K562 (cell line): ENCODE measurements around the gene NDUFS8. TPM values are rescaled to one million over a fixed set of nuclear protein-coding genes. Genes with fewer than 3 reads are reported as not detected.
A peak's percentile ranks its signal among the peaks of the same experiment; 100 is the strongest.

ENCODE experiments used
- ATAC-seq: fragments of 200-7000 bp; cut with Tn5 transposase; 3 replicates; pipeline ENCODE4 v1.9.1; 2020; ENCODE audit warnings: moderate library complexity
- BruUV-seq: library from RNA; stranded (reverse); fragments of 400-500 nt; replicated peaks from 2 replicates; lab custom pipeline; 2021; lab: Mats Ljungman, UMichigan
- CTCF ChIA-PET: fragments of 300-600 bp; formaldehyde crosslinking; extraction: SDS; loops from one replicate; lab custom pipeline; 2021; ENCODE audit warnings: low intra/inter-chr PET ratio; lab: Yijun Ruan, JAX
- POLR2A ChIA-PET: fragments of 300-600, 350-650 bp; sonication (Branson Sonifier 250); formaldehyde crosslinking; extraction: SDS; loops from one replicate; lab custom pipeline; 2021; ENCODE audit warnings: antibody characterized with exemption, inconsistent platforms; lab: Yijun Ruan, JAX
- DNase-seq, 4 experiments: peaks; one replicate each; pipeline versions ENCODE4 v3.0.0 to v3.0.0-alpha.2; 2011 to 2018; ENCODE audit warnings: low spot score in 3 of 4, mixed read lengths in 3 of 4; ENCODE audit errors: extremely low read depth in 1 of 4
- FAIRE-seq: peaks from 2 replicates; lab custom pipeline; 2011; peaks lifted over from hg19 to GRCh38; lab: Jason Lieb, UNC
- H2AFZ ChIP-seq: 2 replicates; pipeline ENCODE4 v1.6.0; 2011; ENCODE audit warnings: low read depth, low read length, control low read depth, inconsistent platforms
- H3K27ac ChIP-seq: fragments of 200-600 bp; 3 replicates; pipeline ENCODE4 v1.8.0; 2011; ENCODE audit warnings: low read depth, mild to moderate bottlenecking, control low read depth, inconsistent platforms, low read length, moderate library complexity, mixed read lengths; ENCODE audit errors: extremely low read depth
- H3K27me3 ChIP-seq, 2 experiments: fragments of 300-600 bp in 1 of 2; 2 replicates in 1 of 2; 3 replicates in 1 of 2; pipeline versions ENCODE4 v1.6.0 to v1.8.0; 2011; ENCODE audit warnings: inconsistent platforms in 2 of 2, low read length in 2 of 2, mild to moderate bottlenecking in 1 of 2, mixed read lengths in 1 of 2, moderate library complexity in 1 of 2; ENCODE audit not compliant: control insufficient read depth in 2 of 2, insufficient read depth in 2 of 2
- H3K36me3 ChIP-seq: fragments of 300-600 bp; 3 replicates; pipeline ENCODE4 v1.8.0; 2011; ENCODE audit warnings: mild to moderate bottlenecking, low read length, inconsistent platforms; ENCODE audit not compliant: control insufficient read depth, insufficient read depth
- H3K4me1 ChIP-seq, 2 experiments: fragments of 200-600 bp in 1 of 2; replicated peaks in 1 of 2; 2 replicates in 1 of 2; 3 replicates in 1 of 2; pipeline versions ENCODE4 v1.5.1 to v1.8.0; 2011; ENCODE audit warnings: inconsistent platforms in 2 of 2, low read length in 2 of 2, mild to moderate bottlenecking in 1 of 2, mixed read lengths in 1 of 2, moderate library complexity in 1 of 2; ENCODE audit not compliant: control insufficient read depth in 2 of 2, insufficient read depth in 2 of 2
- H3K4me2 ChIP-seq: 2 replicates; pipeline ENCODE4 v1.6.1; 2011; ENCODE audit warnings: low read length, control low read depth, inconsistent platforms, mixed read lengths; ENCODE audit not compliant: insufficient read depth
- H3K4me3 ChIP-seq: fragments of 200-600 bp; sonication (generic), shearing (Covaris generic); 2 replicates; pipeline ENCODE4 v1.5.1; 2016; ENCODE audit warnings: control low read depth, inconsistent platforms
- H3K79me2 ChIP-seq: fragments of 200-600 bp; 3 replicates; pipeline ENCODE4 v1.8.0; 2011; ENCODE audit warnings: low read length, inconsistent platforms; ENCODE audit not compliant: control insufficient read depth, insufficient read depth
- H3K9ac ChIP-seq, 2 experiments: 2 replicates each; pipeline versions ENCODE4 v1.6.0 to v1.6.1; 2011; ENCODE audit warnings: low read depth in 2 of 2, low read length in 2 of 2, control low read depth in 1 of 2, inconsistent platforms in 1 of 2, mild to moderate bottlenecking in 1 of 2, mixed read lengths in 1 of 2; ENCODE audit not compliant: insufficient read depth in 1 of 2
- H3K9me1 ChIP-seq: one replicate; pipeline ENCODE4 v1.6.0; 2011; ENCODE audit warnings: inconsistent platforms, mild to moderate bottlenecking, low read length, moderate library complexity; ENCODE audit not compliant: control insufficient read depth, insufficient read depth
- H3K9me3 ChIP-seq: replicated peaks from 2 replicates; pipeline ENCODE4 v1.5.1; 2011; ENCODE audit warnings: low read depth, low read length, inconsistent platforms; ENCODE audit not compliant: control insufficient read depth, insufficient read depth
- H4K20me1 ChIP-seq: replicated peaks from 2 replicates; pipeline ENCODE4 v1.6.1; 2011; ENCODE audit warnings: low read length, inconsistent platforms, mixed read lengths; ENCODE audit not compliant: control insufficient read depth, insufficient read depth
- CSDE1 ChIP-seq, 2 experiments: fragments of 450-650 bp; IDR thresholded peaks; 2 replicates each; pipeline ENCODE4 v1.6.1; 2016; ENCODE audit warnings: mild to moderate bottlenecking in 1 of 2
- HDAC2 ChIP-seq: fragments of 450-650 bp; IDR thresholded peaks from 2 replicates; pipeline ENCODE4 v1.6.1; 2016; ENCODE audit warnings: mild to moderate bottlenecking
- POLR2G ChIP-seq: fragments of 200-400 bp; formaldehyde crosslinking; IDR thresholded peaks from 2 replicates; pipeline ENCODE4 v1.6.1; 2017; ENCODE audit warnings: low read depth, mild to moderate bottlenecking, antibody characterized with exemption, low read length, moderate library complexity
- SIX5 ChIP-seq, 2 experiments: IDR thresholded peaks; 2 replicates each; pipeline ENCODE4 v1.6.1; 2011; ENCODE audit warnings: low read length in 2 of 2, borderline replicate concordance in 1 of 2, low read depth in 1 of 2, mild to moderate bottlenecking in 1 of 2, moderate library complexity in 1 of 2; ENCODE audit not compliant: insufficient read depth in 1 of 2
- STAT5B ChIP-seq: fragments of 250-450 bp; sonication (Bioruptor Pico); IDR thresholded peaks from 2 replicates; pipeline ENCODE4 v1.8.0; 2021; ENCODE audit warnings: mild to moderate bottlenecking, inconsistent platforms
- TCF7 ChIP-seq: sonication (generic); IDR thresholded peaks from 2 replicates; pipeline ENCODE4 v1.6.1; 2016; ENCODE audit warnings: antibody characterized with exemption, borderline replicate concordance
- XRCC5 ChIP-seq: fragments of 200-400 bp; formaldehyde crosslinking; IDR thresholded peaks from 2 replicates; pipeline ENCODE4 v1.6.1; 2017; ENCODE audit warnings: low read depth, mild to moderate bottlenecking, low read length
- ZEB2 ChIP-seq: fragments of 450-650 bp; IDR thresholded peaks from 2 replicates; pipeline ENCODE4 v1.6.1; 2016
- WGBS: fragments of 100-300 bp; shearing (Covaris generic); methylation state at CpG from one replicate; pipeline ENCODE4 v1.1.6; 2016; ENCODE audit warnings: low coverage, mixed read lengths; ENCODE audit not compliant: insufficient coverage; ENCODE audit errors: missing lambda C conversion rate; 5-methylcytosine and 5-hydroxymethylcytosine counted together
- in situ Hi-C: fragments of 300-500 bp; cut with MboI; formaldehyde crosslinking; loops from 4 replicates; pipeline ENCODE4 v1.15.0; 2018; ENCODE audit warnings: inconsistent platforms, mixed read lengths
- intact Hi-C: fragments of 100-400 bp; cut with micrococcal nuclease; formaldehyde crosslinking; loops from 2 replicates; pipeline ENCODE4 v1.14.2; 2022
- polyA plus RNA-seq, 8 experiments: library from polyadenylated mRNA; depleted of rRNA in 4 of 8; stranded (reverse) in 5 of 8; unstranded in 3 of 8; fragments of >200 nt; fragmentation: Nextera tagmentation in 2 of 8; fragmentation: Illumina TruSeq in 1 of 8; extraction: Ambion mirVana in 2 of 8; extraction: Trizol in 1 of 8; gene quantifications; 2 replicates each; pipeline versions ENCODE4 v1.2.1 to v1.2.3, GENCODE V29; 2011 to 2014; ENCODE audit warnings: inconsistent platforms in 1 of 8, missing spikeins in 1 of 8
- total RNA-seq, 7 experiments: library from RNA; depleted of rRNA in 6 of 7; stranded (reverse); fragments of >200 nt in 6 of 7; fragmentation: Illumina TruSeq in 2 of 7; extraction: Trizol in 2 of 7; gene quantifications; 2 replicates each; pipeline versions ENCODE4 v1.2.1 to v1.2.3, GENCODE V29; 2011 to 2021; ENCODE audit warnings: low replicate concordance in 1 of 7
- TF ChIP-seq, protein P1 (sequence below): fragments of 450-650 bp; IDR thresholded peaks from 2 replicates; pipeline ENCODE4 v1.7.0; 2016; ENCODE audit warnings: borderline replicate concordance

The NDUFS8 gene
- total and polyA plus RNA-seq, 9 of the 15 experiments (the other 6 are each of a cell fraction or from before 2014, with no cell fraction given) = 36.5 to 351 (median 101) TPM

- Histone ChIP-seq H3K27me3 (no peaks in the 10 kb centered on the region), H3K4me3 (no peak overlapping the region), H3K4me2 (no peak overlapping the region), H3K27ac (no peak overlapping the region), H3K4me1 (peaks cover 28 to 70% of the 10 kb centered on the region in 2 experiments), H3K9me1 (no peaks in the 10 kb centered on the region), H2AFZ (no peak overlapping the region), H3K9ac (peak overlapping the region in 1 of 2 experiments; percentile 80; a peak in 1 of 4 replicates), H3K36me3 (peaks cover 79% of the 10 kb centered on the region; the same call in 2 of the 3 replicates), H3K79me2 (peaks cover 20% of the 10 kb centered on the region), H3K9me3 (no peaks in the 10 kb centered on the region), H4K20me1 (peaks cover 4% of the 10 kb centered on the region; the same call in 1 of the 2 replicates)
- no peak for DNase-seq
- ChIA-PET CTCF (no interaction called here), POLR2A (interaction anchor here (0.6 kb wide), 1 partner anchor 1115 kb away, joined by 4 read pairs; no protein-coding TSS in a partner anchor)
- no peak for ATAC-seq
- intact Hi-C loops (no loop called here), in situ Hi-C loops (no loop called here)
- WGBS = 97% methylated on average over 18 of the region's 18 CpGs
- no peak for TF ChIP-seq STAT5B
- TF ChIP-seq TCF7 = no peak
- no peak for TF ChIP-seq CSDE1 (IDR thresholded peaks at IDR 0.05)
- no peak for TF ChIP-seq HDAC2
- TF ChIP-seq, protein P1, sequence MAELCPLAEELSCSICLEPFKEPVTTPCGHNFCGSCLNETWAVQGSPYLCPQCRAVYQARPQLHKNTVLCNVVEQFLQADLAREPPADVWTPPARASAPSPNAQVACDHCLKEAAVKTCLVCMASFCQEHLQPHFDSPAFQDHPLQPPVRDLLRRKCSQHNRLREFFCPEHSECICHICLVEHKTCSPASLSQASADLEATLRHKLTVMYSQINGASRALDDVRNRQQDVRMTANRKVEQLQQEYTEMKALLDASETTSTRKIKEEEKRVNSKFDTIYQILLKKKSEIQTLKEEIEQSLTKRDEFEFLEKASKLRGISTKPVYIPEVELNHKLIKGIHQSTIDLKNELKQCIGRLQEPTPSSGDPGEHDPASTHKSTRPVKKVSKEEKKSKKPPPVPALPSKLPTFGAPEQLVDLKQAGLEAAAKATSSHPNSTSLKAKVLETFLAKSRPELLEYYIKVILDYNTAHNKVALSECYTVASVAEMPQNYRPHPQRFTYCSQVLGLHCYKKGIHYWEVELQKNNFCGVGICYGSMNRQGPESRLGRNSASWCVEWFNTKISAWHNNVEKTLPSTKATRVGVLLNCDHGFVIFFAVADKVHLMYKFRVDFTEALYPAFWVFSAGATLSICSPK = no peak
- no peak for TF ChIP-seq ZEB2
- peak; percentile 12; the same call in 1 of the 2 replicates for TF ChIP-seq POLR2G
- TF ChIP-seq SIX5 (IDR thresholded peaks at IDR 0.05; ENCODE audit: borderline replicate concordance in 1 of 2, insufficient read depth in 1 of 2, low read depth in 1 of 2, low read length in 2 of 2) = no peak
- TF ChIP-seq XRCC5 = no peak
- no TSS peak for BruUV-seq
- no peak for FAIRE-seq
Measured at GRCh38 chr11:68044898-68045351, 14.4 kb downstream of the NDUFS8 start.
